Body of pancreas (tissue), 4 donors: Measurements from ENCODE around the gene C22orf15.

Experiments
- CTCF ChIP-seq, 7 experiments: fragments of 450-650 bp in 4 of 7; fragments of 200-600 bp in 3 of 7; sonication (generic) in 3 of 7; IDR thresholded peaks; one replicate each; pipeline ENCODE4 v1.5.1; 2016 to 2019; ENCODE audit warnings: antibody characterized with exemption in 7 of 7
- POLR2A ChIP-seq, 3 donors: fragments of 450-650 bp; IDR thresholded peaks; one replicate each; pipeline ENCODE4 v1.6.1; 2016; ENCODE audit warnings: antibody characterized with exemption in 3 of 3, mild to moderate bottlenecking in 2 of 3

- no peak for TF ChIP-seq CTCF (IDR thresholded peaks at IDR 0.05)
- no peak for TF ChIP-seq POLR2A (IDR thresholded peaks at IDR 0.05)
Measured at GRCh38 chr22:23769321-23769965, 6.7 kb downstream of the C22orf15 start.
